Brain microvascular endothelial cell (primary cell): ENCODE results near the gene LGR5.
"Not testable (repeated sequence)": the region's sequence is repeated elsewhere in the genome, so short reads cannot be mapped to it uniquely, and the experiment has no call there.

Source experiments
- DNase-seq: peaks from one replicate; pipeline ENCODE4 v3.0.0-alpha.2; 2020
- H3K27ac ChIP-seq: fragments of 250-450 bp; sonication (Bioruptor Pico); 2 replicates; pipeline ENCODE4 v1.5.1; 2020; ENCODE audit warnings: mild to moderate bottlenecking, moderate library complexity
- H3K27me3 ChIP-seq: fragments of 250-450 bp; sonication (Bioruptor Pico); replicated peaks from 2 replicates; pipeline ENCODE4 v1.5.1; 2020; ENCODE audit warnings: mild to moderate bottlenecking
- H3K36me3 ChIP-seq: fragments of 250-450 bp; sonication (Bioruptor Pico); replicated peaks from 2 replicates; pipeline ENCODE4 v1.5.1; 2020; ENCODE audit warnings: mild to moderate bottlenecking
- H3K4me3 ChIP-seq: 2 replicates; pipeline ENCODE4 v1.5.1; 2011; ENCODE audit warnings: low read depth, mild to moderate bottlenecking, control low read depth, low read length, moderate library complexity
- CTCF ChIP-seq: IDR thresholded peaks from 2 replicates; pipeline ENCODE4 v1.5.1; 2011; ENCODE audit warnings: low read depth, mild to moderate bottlenecking, moderate library complexity, low read length, control low read depth, inconsistent platforms; ENCODE audit errors: missing control alignments
- in situ Hi-C: cut with HindIII; loops from 2 replicates; pipeline ENCODE4 v1.10.0; 2017; ENCODE audit warnings: low sequenced_read_pairs, low pct_ligation_motif_present

The LGR5 gene

GRCh38 chr12:71567537-71567936, 127.9 kb downstream of the LGR5 start:
- no peak overlapping the region for H3K4me3 ChIP-seq
- H3K27me3 ChIP-seq, result no peaks in the 10 kb centered on the region
- TF ChIP-seq CTCF, result no peak
- DNase-seq, result no peak
- no peaks in the 10 kb centered on the region for H3K36me3 ChIP-seq
- in situ Hi-C loops, result no loop called here
- no peak overlapping the region for H3K27ac ChIP-seq

DNA sequence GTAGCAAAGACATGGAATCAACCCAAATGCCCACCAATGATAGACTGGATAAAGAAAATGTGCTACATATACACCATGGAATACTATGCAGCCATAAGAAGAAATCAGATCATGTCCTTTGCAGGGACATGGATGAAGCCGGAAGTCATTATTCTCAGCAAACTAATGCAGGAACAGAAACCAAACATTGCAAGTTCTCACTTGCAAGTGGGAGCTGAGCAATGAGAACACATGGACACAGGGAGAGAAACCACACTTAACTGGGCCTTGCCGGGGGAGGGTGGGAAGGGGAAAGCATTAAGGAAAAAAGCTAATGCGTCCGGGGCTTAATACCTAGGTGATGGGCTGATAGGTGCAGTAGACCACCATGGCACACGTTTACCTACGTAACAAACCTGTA, 130.3 kb downstream of the LGR5 start:
- H3K27ac ChIP-seq, H3K4me3 ChIP-seq, DNase-seq, H3K36me3 ChIP-seq, in situ Hi-C loops, H3K27me3 ChIP-seq: not testable (repeated sequence)

- Histone ChIP-seq H3K4me3 (no peak overlapping the region), H3K27me3 (no peaks in the 10 kb centered on the region), H3K27ac (no peak overlapping the region), H3K36me3 (no peaks in the 10 kb centered on the region)
- no peak for DNase-seq
- TF ChIP-seq CTCF, result no peak
- in situ Hi-C loops, result no loop called here
These were observed 136.9 kb downstream of the LGR5 start for GRCh38 chr12:71576496-71576895.

- H3K36me3 ChIP-seq, result no peaks in the 10 kb centered on the region
- no peak for DNase-seq
- in situ Hi-C loops, result no loop called here
- no peak for TF ChIP-seq CTCF
- H3K4me3 ChIP-seq, result no peak overlapping the region
- no peak overlapping the region for H3K27ac ChIP-seq
- H3K27me3 ChIP-seq, result no peaks in the 10 kb centered on the region
These were observed 139.2 kb downstream of the LGR5 start for GRCh38 chr12:71578694-71579258.

GRCh38 chr12:71581206-71581605, 141.6 kb downstream of the LGR5 start:
- Histone ChIP-seq H3K27ac (no peak overlapping the region), H3K27me3 (no peaks in the 10 kb centered on the region), H3K36me3 (no peaks in the 10 kb centered on the region), H3K4me3 (no peak overlapping the region)
- DNase-seq, result no peak
- TF ChIP-seq CTCF, result no peak
- in situ Hi-C loops, result no loop called here

- Histone ChIP-seq H3K27me3 (no peaks in the 10 kb centered on the region), H3K36me3 (no peaks in the 10 kb centered on the region), H3K4me3 (no peak overlapping the region), H3K27ac (no peak overlapping the region)
- in situ Hi-C loops, result no loop called here
- no peak for DNase-seq
- no peak for TF ChIP-seq CTCF
These were observed 143.3 kb downstream of the LGR5 start for GRCh38 chr12:71582925-71583324.
